GM21390 (cell line): ENCODE data around the gene CLEC16A.

Experiments used
- ATAC-seq: cut with Tn5 transposase; IDR thresholded peaks from one replicate; pipeline ENCODE4 v1.9.1; 2021; ENCODE audit not compliant: unreplicated experiment

Gene CLEC16A

GRCh38 chr16:10944249-10945064, at the start of gene CLEC16A:
Gene CLEC16A (plus strand): TSS chr16:10944564. CDS start chr16:10944718, 154 bp downstream.
- peak; percentile 55 for ATAC-seq

- no peak for ATAC-seq
These were observed 49.1 kb upstream of the CLEC16A start for GRCh38 chr16:10895053-10895946.

GRCh38 chr16:10896165-10896564, 48.2 kb upstream of the CLEC16A start:
- no peak for ATAC-seq

- no peak for ATAC-seq
These were observed 47.6 kb upstream of the CLEC16A start for GRCh38 chr16:10896723-10897122.

- peak; percentile 62 for ATAC-seq
These were observed 47.2 kb upstream of the CLEC16A start for GRCh38 chr16:10897134-10897533.

- ATAC-seq = no peak
These were observed 41.4 kb upstream of the CLEC16A start for GRCh38 chr16:10902999-10903398.

GRCh38 chr16:10906482-10906881, 37.9 kb upstream of the CLEC16A start:
- no peak for ATAC-seq

- ATAC-seq = no peak
These were observed 37.2 kb upstream of the CLEC16A start for GRCh38 chr16:10906914-10907756.

GRCh38 chr16:10907757-10908045, 36.7 kb upstream of the CLEC16A start:
- ATAC-seq = no peak

GRCh38 chr16:10911267-10911666, 33.1 kb upstream of the CLEC16A start:
- ATAC-seq = no peak

GRCh38 chr16:10916534-10916933, 27.8 kb upstream of the CLEC16A start:
- ATAC-seq = no peak

GRCh38 chr16:10918294-10919002, 25.9 kb upstream of the CLEC16A start:
- peak; percentile 74 for ATAC-seq

- no peak for ATAC-seq
These were observed 25.4 kb upstream of the CLEC16A start for GRCh38 chr16:10919003-10919351.

GRCh38 chr16:10920726-10921427, 23.5 kb upstream of the CLEC16A start:
- no peak for ATAC-seq

- no peak for ATAC-seq
These were observed 22.6 kb upstream of the CLEC16A start for GRCh38 chr16:10921536-10922327.

GRCh38 chr16:10922328-10923145, 21.8 kb upstream of the CLEC16A start:
- no peak for ATAC-seq

- ATAC-seq = no peak
These were observed 21.2 kb upstream of the CLEC16A start for GRCh38 chr16:10923146-10923649.

- ATAC-seq = no peak
These were observed 20.6 kb upstream of the CLEC16A start for GRCh38 chr16:10923650-10924214.
